ENCODE data around the gene MYOM1. TPM values are rescaled to one million over a fixed set of nuclear protein-coding genes. Genes with fewer than 3 reads are reported as not detected.
"Not testable (repeated sequence)": the region's sequence is repeated elsewhere in the genome, so short reads cannot be mapped to it uniquely, and the experiment has no call there.

The MYOM1 gene
- total and polyA plus RNA-seq, 2 donors (not counting 3 experiments of a cell fraction or from before 2014, with no cell fraction given) = 0.08 TPM; not detected in 1

GRCh38 chr18:3029215-3029952, 190.4 kb downstream of the MYOM1 start:
- TF ChIP-seq FOS (IDR thresholded peaks at IDR 0.05; ENCODE audit: borderline replicate concordance, insufficient read depth, low read length) = no peak
- TF ChIP-seq CTCF (IDR thresholded peaks at IDR 0.05; ENCODE audit: extremely low read depth in 1 of 2, insufficient read depth in 1 of 2, low read depth in 1 of 2, low read length in 2 of 2) = no peak
- TF ChIP-seq MYC (IDR thresholded peaks at IDR 0.05; ENCODE audit: low read depth, low read length) = no peak
- no peak for TF ChIP-seq EZH2 (IDR thresholded peaks at IDR 0.05; ENCODE audit: borderline replicate concordance, low read depth, low read length, severe bottlenecking)
- no peak for TF ChIP-seq POLR2A (IDR thresholded peaks at IDR 0.05; ENCODE audit: low read depth, low read length)
- TF ChIP-seq MAX (IDR thresholded peaks at IDR 0.05; ENCODE audit: insufficient read depth, insufficient read length) = no peak
- TF ChIP-seq GATA2 (IDR thresholded peaks at IDR 0.05; ENCODE audit: insufficient read depth, insufficient read length, low read depth, low read length) = no peak
- TF ChIP-seq POLR2AphosphoS5 (IDR thresholded peaks at IDR 0.05; ENCODE audit: insufficient read depth, low read depth, low read length) = no peak
- no peak for TF ChIP-seq JUN (IDR thresholded peaks at IDR 0.05; ENCODE audit: borderline replicate concordance, insufficient read depth, insufficient read length, low read depth)
- POLR2A ChIA-PET = no interaction called here
- Histone ChIP-seq H3K36me3 (ENCODE audit: control insufficient read depth in 2 of 2, extremely low read depth in 1 of 2, insufficient read depth in 2 of 2, low read length in 2 of 2) (no peaks in the 10 kb centered on the region), H3K4me1 (ENCODE audit: control insufficient read depth, extremely low read depth, insufficient read depth, low read length) (peaks cover 9% of the 10 kb centered on the region), H4K20me1 (replicated peaks; ENCODE audit: control insufficient read depth, extremely low read depth, insufficient read depth, low read length) (no peaks in the 10 kb centered on the region), H2AFZ (ENCODE audit: low read depth, low read length) (peak overlapping the region; percentile 56), H3K79me2 (ENCODE audit: control insufficient read depth, insufficient read depth, low read length) (no peaks in the 10 kb centered on the region), H3K4me2 (ENCODE audit: insufficient read depth, low read length) (no peak overlapping the region), H3K9ac (replicated peaks; ENCODE audit: extremely low read depth, insufficient read depth, low read length) (no peak overlapping the region), H3K27me3 (ENCODE audit: control insufficient read depth in 2 of 2, insufficient read depth in 2 of 2, low read length in 2 of 2) (no peaks in the 10 kb centered on the region), H3K9me3 (replicated peaks; ENCODE audit: control insufficient read depth, insufficient read depth, low read length) (no peaks in the 10 kb centered on the region), H3K27ac (ENCODE audit: insufficient read depth, low read depth, low read length) (no peak overlapping the region), H3K9me1 (replicated peaks; ENCODE audit: control insufficient read depth, extremely low read depth, insufficient read depth, low read length) (no peaks in the 10 kb centered on the region), H3K4me3 (replicated peaks in 1 of 3; ENCODE audit: insufficient read depth in 1 of 3, low read depth in 1 of 3, low read length in 3 of 3) (no peak overlapping the region)
- BruUV-seq (replicated peaks) = no TSS peak
- FAIRE-seq (peak; percentile 53), DNase-seq (ENCODE audit: low read depth, low spot score) (peak; percentile 72)
- dilution Hi-C loops (cut with MboI; ENCODE audit: extremely low pct_ligation_motif_present, low sequenced_read_pairs) = no loop called here
- CTCF ChIA-PET = interaction anchor here (0.6 to 2.8 kb wide), 7 partner anchors 10 to 99 kb away, joined by 3 to 14 read pairs (median 4); no protein-coding TSS in a partner anchor
- intact Hi-C loops (cut with micrococcal nuclease) = loop anchor here (1.0 kb wide), 1 partner anchor 14 kb away; no protein-coding TSS in a partner anchor

DNA sequence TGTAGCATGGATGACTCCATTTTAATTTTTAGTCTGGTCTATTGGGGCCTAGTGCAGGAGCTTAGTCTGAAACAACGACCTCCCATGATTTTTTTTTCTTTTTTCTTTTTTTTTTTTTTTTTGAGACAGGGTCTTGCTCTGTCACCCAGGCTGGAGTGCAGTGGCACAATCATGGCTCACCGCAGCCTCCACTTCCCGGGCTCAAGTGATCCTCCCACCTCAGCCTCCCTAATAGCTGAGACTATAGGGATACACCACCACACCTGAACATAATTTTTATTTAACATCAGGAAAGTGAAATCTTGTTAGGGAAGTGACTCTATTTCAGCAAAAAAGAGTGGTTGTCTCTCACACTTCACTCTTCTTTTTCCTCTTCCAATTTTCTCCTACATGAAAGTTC, 191.7 kb downstream of the MYOM1 start:
- intact Hi-C loops (cut with micrococcal nuclease); H4K20me1 ChIP-seq (replicated peaks; ENCODE audit: control insufficient read depth, extremely low read depth, insufficient read depth, low read length); DNase-seq (ENCODE audit: low read depth, low spot score); H3K9me1 ChIP-seq (replicated peaks; ENCODE audit: control insufficient read depth, extremely low read depth, insufficient read depth, low read length); H3K4me2 ChIP-seq (ENCODE audit: insufficient read depth, low read length); BruUV-seq (replicated peaks); H3K36me3 ChIP-seq (ENCODE audit: control insufficient read depth in 2 of 2, extremely low read depth in 1 of 2, insufficient read depth in 2 of 2, low read length in 2 of 2); POLR2A ChIA-PET; H3K27me3 ChIP-seq (ENCODE audit: control insufficient read depth in 2 of 2, insufficient read depth in 2 of 2, low read length in 2 of 2); H3K27ac ChIP-seq (ENCODE audit: insufficient read depth, low read depth, low read length); dilution Hi-C loops (cut with MboI; ENCODE audit: extremely low pct_ligation_motif_present, low sequenced_read_pairs); H3K9ac ChIP-seq (replicated peaks; ENCODE audit: extremely low read depth, insufficient read depth, low read length); FAIRE-seq; H3K4me1 ChIP-seq (ENCODE audit: control insufficient read depth, extremely low read depth, insufficient read depth, low read length); H3K79me2 ChIP-seq (ENCODE audit: control insufficient read depth, insufficient read depth, low read length); H3K4me3 ChIP-seq (replicated peaks in 1 of 3; ENCODE audit: insufficient read depth in 1 of 3, low read depth in 1 of 3, low read length in 3 of 3); H3K9me3 ChIP-seq (replicated peaks; ENCODE audit: control insufficient read depth, insufficient read depth, low read length); H2AFZ ChIP-seq (ENCODE audit: low read depth, low read length): not testable (repeated sequence)
- CTCF ChIA-PET = interaction anchor here (0.9 to 2.8 kb wide), 2 partner anchors 35 to 43 kb away, joined by 3 to 14 read pairs; no protein-coding TSS in a partner anchor
